HepG2 (cell line): ENCODE measurements around the gene SAE1. TPM values are rescaled to one million over a fixed set of nuclear protein-coding genes. Genes with fewer than 3 reads are reported as not detected.

Experiments
- ATM ChIP-seq: fragments of 450-650 bp; IDR thresholded peaks from 2 replicates; pipeline ENCODE4 v1.7.1; 2017; ENCODE audit warnings: mild to moderate bottlenecking, borderline replicate concordance
- CBX1 ChIP-seq: IDR thresholded peaks from one replicate; pipeline ENCODE4 v1.6.1; 2016; ENCODE audit warnings: antibody characterized with exemption, low read depth
- CHCHD3 ChIP-seq: sonication (generic); formaldehyde crosslinking; IDR thresholded peaks from 2 replicates; pipeline ENCODE4 v1.8.0; 2022; ENCODE audit warnings: mild to moderate bottlenecking, missing genetic modification reagents, moderate library complexity
- DMTF1 ChIP-seq: sonication (generic); formaldehyde crosslinking; IDR thresholded peaks from 2 replicates; pipeline ENCODE4 v1.4.0; 2020; ENCODE audit warnings: mild to moderate bottlenecking, missing genetic modification reagents
- HMGXB3 ChIP-seq: sonication (generic); formaldehyde crosslinking; IDR thresholded peaks from 2 replicates; pipeline ENCODE4 v1.4.0; 2020; ENCODE audit warnings: missing genetic modification reagents, borderline replicate concordance
- KLF6 ChIP-seq: IDR thresholded peaks from 2 replicates; pipeline ENCODE4 v1.8.0; 2016; ENCODE audit warnings: missing biosample characterization, missing genetic modification reagents
- NFATC3 ChIP-seq: sonication (generic); formaldehyde crosslinking; IDR thresholded peaks from 2 replicates; pipeline ENCODE4 v1.5.1; 2020; ENCODE audit warnings: mild to moderate bottlenecking, missing genetic modification reagents
- NFIB ChIP-seq: sonication (generic); formaldehyde crosslinking; IDR thresholded peaks from 2 replicates; pipeline ENCODE4 v1.9.0; 2021; ENCODE audit warnings: missing genetic modification reagents, mild to moderate bottlenecking, borderline replicate concordance
- NR2F6 ChIP-seq, 2 experiments: IDR thresholded peaks; 2 replicates each; pipeline ENCODE4 v1.6.1; 2016; ENCODE audit warnings: antibody characterized with exemption in 1 of 2, mild to moderate bottlenecking in 1 of 2
- RARA ChIP-seq: IDR thresholded peaks from 2 replicates; pipeline ENCODE4 v1.6.1; 2016; ENCODE audit warnings: missing genetic modification reagents, missing compliant biosample characterization
- REXO4 ChIP-seq: sonication (generic); formaldehyde crosslinking; IDR thresholded peaks from 2 replicates; pipeline ENCODE4 v1.8.0; 2022; ENCODE audit warnings: missing genetic modification reagents, mild to moderate bottlenecking, borderline replicate concordance
- ZBTB46 ChIP-seq: sonication (generic); formaldehyde crosslinking; IDR thresholded peaks from 2 replicates; pipeline ENCODE4 v1.4.0; 2020; ENCODE audit warnings: mild to moderate bottlenecking, missing genetic modification reagents, borderline replicate concordance
- ZBTB7A ChIP-seq: sonication (generic); formaldehyde crosslinking; IDR thresholded peaks from 2 replicates; pipeline ENCODE4 v1.8.0; 2022; ENCODE audit warnings: mild to moderate bottlenecking, missing genetic modification reagents
- ZNF34 ChIP-seq: sonication (generic); formaldehyde crosslinking; IDR thresholded peaks from 2 replicates; pipeline ENCODE4 v1.4.0; 2020; ENCODE audit warnings: mild to moderate bottlenecking, missing genetic modification reagents, borderline replicate concordance
- ZNF616 ChIP-seq: sonication (generic); formaldehyde crosslinking; IDR thresholded peaks from 2 replicates; pipeline ENCODE4 v1.5.0; 2020; ENCODE audit warnings: low read depth, mild to moderate bottlenecking, missing genetic modification reagents
- ZNF768 ChIP-seq: sonication (generic); formaldehyde crosslinking; IDR thresholded peaks from 2 replicates; pipeline ENCODE4 v1.4.0; 2020; ENCODE audit warnings: missing genetic modification reagents
- polyA plus RNA-seq, 8 experiments: library from polyadenylated mRNA; depleted of rRNA in 3 of 8; stranded (reverse) in 7 of 8; unstranded in 1 of 8; fragments of >200 nt; fragmentation: Illumina TruSeq in 4 of 8; extraction: Trizol in 4 of 8; gene quantifications; 2 replicates each; pipeline versions ENCODE4 v1.2.1 to v1.2.3, GENCODE V29; 2011 to 2016; ENCODE audit warnings: low read depth in 4 of 8, missing spikeins in 1 of 8, mixed read lengths in 1 of 8; ENCODE audit not compliant: insufficient read depth in 1 of 8
- total RNA-seq, 5 experiments: library from RNA; depleted of rRNA; stranded (reverse); fragments of >200 nt; fragmentation: Illumina TruSeq; extraction: Trizol; gene quantifications; 2 replicates each; pipeline ENCODE4 v1.2.3, GENCODE V29; 2016; ENCODE audit warnings: low read depth in 1 of 5
- TF ChIP-seq, protein P1 (sequence below): sonication (generic); formaldehyde crosslinking; IDR thresholded peaks from 2 replicates; pipeline ENCODE4 v1.5.0; 2020; ENCODE audit warnings: mild to moderate bottlenecking, missing genetic modification reagents
- TF ChIP-seq, protein P2 (sequence below): sonication (generic); formaldehyde crosslinking; IDR thresholded peaks from 2 replicates; pipeline ENCODE4 v1.4.0; 2020; ENCODE audit warnings: missing genetic modification reagents, low read depth, mild to moderate bottlenecking, borderline replicate concordance

The SAE1 gene
- total and polyA plus RNA-seq, 2 of the 13 experiments (the other 11 are each of a cell fraction or from before 2014, with no cell fraction given), result 87.6 to 197 TPM

DNA sequence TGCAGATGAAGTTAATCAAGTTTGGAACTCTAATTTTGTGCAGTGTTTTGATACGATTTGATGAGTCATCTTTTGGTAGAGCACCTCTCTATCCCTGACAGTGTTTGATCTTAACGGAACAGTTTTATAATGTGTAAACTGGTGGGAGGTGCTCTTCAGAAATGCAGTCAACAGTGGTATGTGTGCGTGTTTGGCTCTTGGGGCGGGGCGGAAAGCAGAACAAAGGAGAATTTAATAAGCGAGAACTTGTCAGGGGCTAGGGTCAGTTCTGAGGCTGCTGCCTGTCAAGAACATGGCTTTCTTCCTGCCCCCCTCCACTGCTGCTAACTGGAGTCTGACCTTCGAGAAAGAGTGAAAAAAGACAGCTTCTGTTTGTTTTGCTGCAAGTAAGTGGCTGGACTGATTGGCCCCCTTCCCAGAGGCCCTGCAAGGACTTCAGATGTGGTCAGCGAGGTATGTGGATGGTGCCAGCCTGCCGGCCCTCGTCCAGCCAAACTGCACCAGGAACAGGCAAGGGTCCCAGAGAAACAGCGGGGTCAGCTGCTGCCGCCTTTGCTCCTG lies 59.6 kb downstream of the SAE1 start (continued):
- TF ChIP-seq, protein P1, sequence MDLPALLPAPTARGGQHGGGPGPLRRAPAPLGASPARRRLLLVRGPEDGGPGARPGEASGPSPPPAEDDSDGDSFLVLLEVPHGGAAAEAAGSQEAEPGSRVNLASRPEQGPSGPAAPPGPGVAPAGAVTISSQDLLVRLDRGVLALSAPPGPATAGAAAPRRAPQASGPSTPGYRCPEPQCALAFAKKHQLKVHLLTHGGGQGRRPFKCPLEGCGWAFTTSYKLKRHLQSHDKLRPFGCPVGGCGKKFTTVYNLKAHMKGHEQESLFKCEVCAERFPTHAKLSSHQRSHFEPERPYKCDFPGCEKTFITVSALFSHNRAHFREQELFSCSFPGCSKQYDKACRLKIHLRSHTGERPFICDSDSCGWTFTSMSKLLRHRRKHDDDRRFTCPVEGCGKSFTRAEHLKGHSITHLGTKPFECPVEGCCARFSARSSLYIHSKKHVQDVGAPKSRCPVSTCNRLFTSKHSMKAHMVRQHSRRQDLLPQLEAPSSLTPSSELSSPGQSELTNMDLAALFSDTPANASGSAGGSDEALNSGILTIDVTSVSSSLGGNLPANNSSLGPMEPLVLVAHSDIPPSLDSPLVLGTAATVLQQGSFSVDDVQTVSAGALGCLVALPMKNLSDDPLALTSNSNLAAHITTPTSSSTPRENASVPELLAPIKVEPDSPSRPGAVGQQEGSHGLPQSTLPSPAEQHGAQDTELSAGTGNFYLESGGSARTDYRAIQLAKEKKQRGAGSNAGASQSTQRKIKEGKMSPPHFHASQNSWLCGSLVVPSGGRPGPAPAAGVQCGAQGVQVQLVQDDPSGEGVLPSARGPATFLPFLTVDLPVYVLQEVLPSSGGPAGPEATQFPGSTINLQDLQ, result no peak
- 0 out of 2 replicates have a peak, but pooled peaks have one; percentile 21 for TF ChIP-seq ZNF768 (CRISPR knock-in tag)
- no peak for TF ChIP-seq CHCHD3
- TF ChIP-seq ZNF616 (CRISPR knock-in tag), result no peak
- TF ChIP-seq DMTF1 (CRISPR knock-in tag), result no peak
- TF ChIP-seq KLF6 (CRISPR knock-in tag), result no peak
- TF ChIP-seq ZBTB7A (CRISPR knock-in tag), result peak; percentile 45; the same call in 1 of the 2 replicates
- TF ChIP-seq ZBTB46 (CRISPR knock-in tag), result no peak
- no peak for TF ChIP-seq NFATC3 (CRISPR knock-in tag)
- no peak for TF ChIP-seq REXO4 (CRISPR knock-in tag)
- no peak for TF ChIP-seq CBX1
- peak; percentile 51 for TF ChIP-seq RARA (CRISPR knock-in tag)
- TF ChIP-seq, protein P2, sequence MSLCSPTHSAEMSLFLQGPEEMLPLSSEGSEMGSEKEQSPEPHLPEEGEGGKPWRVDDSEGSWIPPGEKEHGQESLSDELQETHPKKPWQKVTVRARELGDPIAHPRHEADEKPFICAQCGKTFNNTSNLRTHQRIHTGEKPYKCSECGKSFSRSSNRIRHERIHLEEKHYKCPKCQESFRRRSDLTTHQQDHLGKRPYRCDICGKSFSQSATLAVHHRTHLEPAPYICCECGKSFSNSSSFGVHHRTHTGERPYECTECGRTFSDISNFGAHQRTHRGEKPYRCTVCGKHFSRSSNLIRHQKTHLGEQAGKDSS (CRISPR knock-in tag), result no peak
- TF ChIP-seq NR2F6 (IDR thresholded peaks at IDR 0.05), result peak; percentile 82
- peak; percentile 61; the same call in 1 of the 2 replicates for TF ChIP-seq NR2F6 (CRISPR knock-in tag; IDR thresholded peaks at IDR 0.05)
- no peak for TF ChIP-seq ZNF34 (CRISPR knock-in tag)
- no peak for TF ChIP-seq NFIB (CRISPR knock-in tag)
- TF ChIP-seq ATM, result no peak
- peak; percentile 27; the same call in 1 of the 2 replicates for TF ChIP-seq HMGXB3 (CRISPR knock-in tag)
